ENCODE results near the gene LRMDA. TPM values are rescaled to one million over a fixed set of nuclear protein-coding genes. Genes with fewer than 3 reads are reported as not detected.

Gene LRMDA
- total RNA-seq, 2 donors from 2014 or later: 9.6 to 12.6 TPM

DNA sequence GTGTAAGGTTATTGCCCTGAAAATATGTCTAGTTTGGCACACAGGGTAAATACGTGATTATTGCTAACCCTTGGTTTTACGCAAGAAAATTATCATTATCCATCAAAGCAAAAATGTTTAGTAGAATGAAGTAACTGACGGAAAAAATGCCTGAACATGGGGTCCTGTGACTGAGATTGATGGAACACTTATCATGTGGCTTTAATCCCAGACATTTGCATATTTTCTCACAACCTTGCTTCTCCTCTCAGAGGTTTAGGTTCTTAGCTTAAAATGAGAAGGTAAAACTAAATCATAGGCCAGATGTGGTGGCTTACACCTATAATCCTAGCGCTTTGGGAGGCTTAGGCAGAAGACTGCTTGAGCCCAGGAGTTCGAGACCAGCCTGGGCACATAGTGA is 1010.7 kb downstream of the LRMDA start:
- H3K27ac ChIP-seq: no peak overlapping the region
- no peak overlapping the region for H3K4me3 ChIP-seq
- H3K4me1 ChIP-seq (replicated peaks): no peaks in the 10 kb centered on the region
- H3K27me3 ChIP-seq (replicated peaks; ENCODE audit: insufficient read depth): no peaks in the 10 kb centered on the region
- no peaks in the 10 kb centered on the region for H3K9me3 ChIP-seq
- H3K36me3 ChIP-seq: no peaks in the 10 kb centered on the region
- TF ChIP-seq POLR2A (IDR thresholded peaks at IDR 0.05) (no peak), POLR2AphosphoS5 (IDR thresholded peaks at IDR 0.05) (no peak)
- TF ChIP-seq, protein P1, sequence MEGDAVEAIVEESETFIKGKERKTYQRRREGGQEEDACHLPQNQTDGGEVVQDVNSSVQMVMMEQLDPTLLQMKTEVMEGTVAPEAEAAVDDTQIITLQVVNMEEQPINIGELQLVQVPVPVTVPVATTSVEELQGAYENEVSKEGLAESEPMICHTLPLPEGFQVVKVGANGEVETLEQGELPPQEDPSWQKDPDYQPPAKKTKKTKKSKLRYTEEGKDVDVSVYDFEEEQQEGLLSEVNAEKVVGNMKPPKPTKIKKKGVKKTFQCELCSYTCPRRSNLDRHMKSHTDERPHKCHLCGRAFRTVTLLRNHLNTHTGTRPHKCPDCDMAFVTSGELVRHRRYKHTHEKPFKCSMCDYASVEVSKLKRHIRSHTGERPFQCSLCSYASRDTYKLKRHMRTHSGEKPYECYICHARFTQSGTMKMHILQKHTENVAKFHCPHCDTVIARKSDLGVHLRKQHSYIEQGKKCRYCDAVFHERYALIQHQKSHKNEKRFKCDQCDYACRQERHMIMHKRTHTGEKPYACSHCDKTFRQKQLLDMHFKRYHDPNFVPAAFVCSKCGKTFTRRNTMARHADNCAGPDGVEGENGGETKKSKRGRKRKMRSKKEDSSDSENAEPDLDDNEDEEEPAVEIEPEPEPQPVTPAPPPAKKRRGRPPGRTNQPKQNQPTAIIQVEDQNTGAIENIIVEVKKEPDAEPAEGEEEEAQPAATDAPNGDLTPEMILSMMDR (IDR thresholded peaks at IDR 0.05): no peak
- no peak for DNase-seq (ENCODE audit: low spot score)
- intact Hi-C loops (cut with DNase I): no loop called here
- WGBS: 93% methylated on average over 5 of the region's 5 CpGs

DNA sequence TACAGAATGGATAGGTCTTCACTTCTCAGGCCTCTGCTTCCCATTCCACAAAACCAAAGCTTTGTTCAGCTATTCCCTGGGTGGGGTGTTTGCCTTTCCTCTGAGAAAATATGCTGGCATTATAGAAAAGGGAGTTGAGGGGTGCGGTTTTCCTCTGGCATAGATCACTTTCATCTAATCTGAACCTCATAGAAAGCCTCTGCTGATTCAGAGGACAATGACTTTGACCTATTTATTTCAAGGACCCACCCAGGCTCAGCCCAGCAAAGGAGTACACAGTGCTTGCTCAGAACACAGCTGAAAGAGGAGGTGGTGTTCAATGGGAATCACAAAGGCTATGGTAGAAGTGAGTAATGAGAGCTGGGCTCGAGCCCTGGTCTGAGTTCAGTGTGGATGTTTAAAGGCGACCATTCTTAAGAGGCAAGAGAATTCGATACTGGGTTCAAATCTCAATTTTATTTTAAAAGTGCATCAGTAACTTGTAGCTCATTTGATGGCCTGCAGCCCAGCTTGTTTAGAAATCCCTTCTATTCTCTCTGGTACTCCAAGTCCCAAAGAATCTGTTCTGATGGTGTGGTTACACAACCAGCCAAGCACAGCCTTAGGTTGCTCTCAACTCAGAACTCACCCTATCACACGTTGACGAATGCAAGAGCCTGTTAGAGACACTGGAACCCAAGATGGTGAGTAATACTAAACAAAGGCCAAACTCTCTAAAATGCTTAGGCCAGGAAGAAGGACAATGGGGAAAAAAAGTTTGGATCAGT is 1012.8 kb downstream of the LRMDA start:
- Histone ChIP-seq H3K4me1 (replicated peaks) (no peaks in the 10 kb centered on the region), H3K27ac (no peak overlapping the region), H3K27me3 (replicated peaks; ENCODE audit: insufficient read depth) (no peaks in the 10 kb centered on the region), H3K9me3 (no peaks in the 10 kb centered on the region), H3K4me3 (no peak overlapping the region), H3K36me3 (no peaks in the 10 kb centered on the region)
- WGBS: 72% methylated on average over 6 of the region's 6 CpGs
- intact Hi-C loops (cut with DNase I): no loop called here
- DNase-seq (ENCODE audit: low spot score): no peak
- TF ChIP-seq, protein P1 (IDR thresholded peaks at IDR 0.05): no peak
- TF ChIP-seq POLR2AphosphoS5 (IDR thresholded peaks at IDR 0.05) (no peak), POLR2A (IDR thresholded peaks at IDR 0.05) (no peak)

DNA sequence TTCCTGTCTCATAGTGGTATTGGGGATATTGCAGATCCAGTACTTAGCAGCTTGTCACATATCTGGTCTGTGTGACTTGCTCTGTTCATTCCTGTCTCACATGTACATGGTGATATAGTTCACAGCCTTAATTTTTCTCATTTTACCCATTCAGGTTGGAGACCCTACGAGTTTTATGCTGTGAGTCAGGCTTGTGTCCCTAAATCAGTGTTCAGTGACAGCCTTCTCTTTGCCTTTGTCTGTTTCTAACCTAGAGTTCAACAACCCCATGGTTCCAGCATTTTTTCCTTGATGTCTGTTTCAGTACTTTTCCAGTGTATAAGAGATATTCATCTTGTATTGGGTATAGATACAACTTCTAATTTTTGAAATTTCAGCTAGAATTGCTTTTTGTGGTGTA is 1016.2 kb downstream of the LRMDA start:
- intact Hi-C loops (cut with DNase I): no loop called here
- TF ChIP-seq POLR2A (IDR thresholded peaks at IDR 0.05) (no peak), POLR2AphosphoS5 (IDR thresholded peaks at IDR 0.05) (no peak)
- TF ChIP-seq, protein P1 (IDR thresholded peaks at IDR 0.05): no peak
- Histone ChIP-seq H3K4me3 (no peak overlapping the region), H3K9me3 (no peaks in the 10 kb centered on the region), H3K27ac (no peak overlapping the region), H3K4me1 (replicated peaks) (no peaks in the 10 kb centered on the region), H3K27me3 (replicated peaks; ENCODE audit: insufficient read depth) (no peaks in the 10 kb centered on the region), H3K36me3 (no peaks in the 10 kb centered on the region)
- 96% methylated on average over 1 of the region's 1 CpG for WGBS
- no peak for DNase-seq (ENCODE audit: low spot score)

DNA sequence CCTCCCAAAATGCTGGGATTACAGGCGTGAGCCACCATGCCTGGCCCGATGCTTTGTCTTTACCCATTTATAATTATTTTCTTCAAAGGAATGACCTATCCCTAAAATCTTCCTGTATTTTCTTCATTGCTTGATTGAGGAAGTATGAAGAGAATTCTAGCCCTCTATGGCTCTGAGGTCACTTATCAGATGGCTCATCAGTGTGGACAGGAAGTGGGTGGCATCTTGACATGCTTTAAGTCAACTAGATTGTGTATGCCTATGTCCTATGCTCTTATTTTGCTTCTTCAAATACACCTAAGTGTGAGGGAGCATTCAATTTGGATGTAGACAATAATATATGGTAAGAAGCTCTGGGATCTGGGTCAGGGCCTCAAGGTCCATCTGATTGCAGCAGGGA is 1020.5 kb downstream of the LRMDA start:
- no peak for DNase-seq (ENCODE audit: low spot score)
- no peaks in the 10 kb centered on the region for H3K36me3 ChIP-seq
- no peaks in the 10 kb centered on the region for H3K27me3 ChIP-seq (replicated peaks; ENCODE audit: insufficient read depth)
- 97% methylated on average over 2 of the region's 2 CpGs for WGBS
- intact Hi-C loops (cut with DNase I): no loop called here
- H3K4me1 ChIP-seq (replicated peaks): no peaks in the 10 kb centered on the region
- no peak for TF ChIP-seq POLR2A (IDR thresholded peaks at IDR 0.05)
- TF ChIP-seq, protein P1 (IDR thresholded peaks at IDR 0.05): no peak
- no peak for TF ChIP-seq POLR2AphosphoS5 (IDR thresholded peaks at IDR 0.05)
- no peaks in the 10 kb centered on the region for H3K9me3 ChIP-seq
- no peak overlapping the region for H3K27ac ChIP-seq
- no peak overlapping the region for H3K4me3 ChIP-seq

DNA sequence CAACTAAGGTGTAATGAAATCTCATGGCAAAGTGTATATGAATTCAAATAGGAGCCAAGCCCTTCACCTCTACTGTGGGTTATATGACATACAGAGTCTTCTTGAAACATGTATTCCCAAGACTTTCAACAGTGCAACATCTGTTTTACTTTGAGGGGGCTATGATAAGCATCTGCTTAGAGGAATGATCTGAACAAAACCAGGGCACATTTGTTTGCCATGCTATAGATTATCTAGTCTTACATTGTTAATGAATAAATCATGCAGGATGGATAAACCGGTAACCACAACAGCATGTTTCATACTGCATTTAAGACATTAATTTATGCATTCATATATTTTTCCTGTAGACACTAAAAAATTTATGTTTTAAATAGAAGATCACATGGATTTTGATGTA is 1021.9 kb downstream of the LRMDA start:
- H3K27ac ChIP-seq: no peak overlapping the region
- H3K4me1 ChIP-seq (replicated peaks): no peaks in the 10 kb centered on the region
- H3K9me3 ChIP-seq: no peaks in the 10 kb centered on the region
- intact Hi-C loops (cut with DNase I): no loop called here
- no peak for DNase-seq (ENCODE audit: low spot score)
- TF ChIP-seq POLR2A (IDR thresholded peaks at IDR 0.05): no peak
- WGBS: 68% methylated on average over 1 of the region's 1 CpG
- H3K4me3 ChIP-seq: no peak overlapping the region
- no peaks in the 10 kb centered on the region for H3K27me3 ChIP-seq (replicated peaks; ENCODE audit: insufficient read depth)
- no peaks in the 10 kb centered on the region for H3K36me3 ChIP-seq
